H1 (cell line): Measurements from ENCODE around the gene SCN2B. TPM values are rescaled to one million over a fixed set of nuclear protein-coding genes. Genes with fewer than 3 reads are reported as not detected.

Experiments used
- CHD7 ChIP-seq: fragments of 300-600 bp; sonication (generic); IDR thresholded peaks from 2 replicates; pipeline ENCODE4 v1.7.1; 2012; ENCODE audit warnings: low read length, moderate library complexity, mild to moderate bottlenecking, inconsistent platforms; ENCODE audit not compliant: insufficient replicate concordance
- polyA plus RNA-seq, 7 experiments: library from polyadenylated mRNA; depleted of rRNA in 3 of 7; stranded (reverse) in 5 of 7; unstranded in 2 of 7; fragments of >200 nt in 5 of 7; fragments of 200-250 nt in 2 of 7; gene quantifications; 1 replicate in 5 of 7; 2 replicates in 1 of 7; 4 replicates in 1 of 7; pipeline versions ENCODE4 v1.2.1 to v1.2.3, GENCODE V29; 2011 to 2013; ENCODE audit warnings: missing spikeins in 2 of 7, mixed read lengths in 2 of 7
- total RNA-seq: library from RNA; stranded (reverse); fragmentation: NEBNext Ultra II Directional; extraction: Animal tissue kit (Norgen Biotek cat#: 25700); gene quantifications from 2 replicates; pipeline ENCODE4 v1.2.1, GENCODE V29; 2021

SCN2B gene
- total and polyA plus RNA-seq, 2 of the 8 experiments (the other 6 are each of a cell fraction or from before 2014, with no cell fraction given): 0.14 to 0.24 TPM

- TF ChIP-seq CHD7: no peak
Measured at GRCh38 chr11:118117790-118118601, 58.4 kb downstream of the SCN2B start (continued).
